ENCODE data around the gene AIPL1.

DNA sequence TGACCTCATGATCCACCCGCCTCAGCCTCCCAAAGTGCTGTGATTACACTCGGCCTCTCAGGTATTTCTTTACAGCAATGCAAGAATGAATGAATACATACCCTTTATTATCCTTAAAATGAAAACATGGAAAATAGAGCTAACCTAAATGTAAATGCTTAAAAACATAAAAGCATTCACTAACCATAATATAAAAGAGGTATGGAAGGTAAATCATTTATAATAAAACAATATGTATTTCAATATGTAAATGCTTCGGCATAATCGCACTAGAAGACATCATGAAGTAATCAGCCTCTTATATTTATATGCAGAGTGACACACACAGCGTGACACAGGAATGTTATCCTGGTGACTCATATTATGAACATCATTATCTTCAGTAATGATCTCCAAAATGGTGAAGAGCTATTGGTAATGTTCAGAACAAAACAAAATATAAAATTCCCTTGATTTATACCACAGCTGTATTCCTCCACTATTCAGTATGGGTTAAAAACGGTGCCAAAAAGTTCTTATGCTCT, 53.9 kb downstream of the AIPL1 start:
- TF ChIP-seq CTCF (IDR thresholded peaks at IDR 0.05): no peak
- no peak for TF ChIP-seq POLR2A (IDR thresholded peaks at IDR 0.05)
